CD4-positive, CD25-positive, alpha-beta regulatory T cell (primary cell): Measurements from ENCODE around the gene OR10A3. TPM values are rescaled to one million over a fixed set of nuclear protein-coding genes. Genes with fewer than 3 reads are reported as not detected.

Source experiments
- ATAC-seq, 2 donors: fragments of 150-1000 bp; cut with Tn5 transposase; one replicate each; pipeline ENCODE4 v1.10.0; 2021; ENCODE audit warnings: low read depth in 2 of 2, moderate number of reproducible peaks in 2 of 2, moderate library complexity in 1 of 2
- DNase-seq, 3 donors: peaks; one replicate each; pipeline versions ENCODE4 v3.0.0 to v3.0.0-alpha.2; 2012 to 2022; ENCODE audit warnings: mixed read lengths in 1 of 3
- H3K27ac ChIP-seq: one replicate; pipeline ENCODE4 v1.7.0; 2013; ENCODE audit warnings: mild to moderate bottlenecking, low read length; ENCODE audit not compliant: insufficient read depth, poor library complexity, severe bottlenecking
- H3K27me3 ChIP-seq: one replicate; pipeline ENCODE4 v1.7.0; 2013; ENCODE audit warnings: low read length; ENCODE audit not compliant: control insufficient read depth, insufficient read depth
- H3K36me3 ChIP-seq: one replicate; pipeline ENCODE4 v1.7.0; 2013; ENCODE audit warnings: mild to moderate bottlenecking, low read length, moderate library complexity; ENCODE audit not compliant: control insufficient read depth, insufficient read depth
- H3K4me1 ChIP-seq: 2 replicates; pipeline ENCODE4 v1.7.0; 2013; ENCODE audit warnings: mild to moderate bottlenecking, low read length; ENCODE audit not compliant: insufficient read depth, control insufficient read depth, poor library complexity, severe bottlenecking
- H3K4me3 ChIP-seq: one replicate; pipeline ENCODE4 v1.7.0; 2013; ENCODE audit warnings: low read depth, mild to moderate bottlenecking, low read length, moderate library complexity
- H3K9me3 ChIP-seq, 2 experiments: 1 replicate in 1 of 2; 2 replicates in 1 of 2; pipeline ENCODE4 v1.7.0; 2013; ENCODE audit warnings: low read length in 2 of 2, mild to moderate bottlenecking in 1 of 2, moderate library complexity in 1 of 2; ENCODE audit not compliant: control insufficient read depth in 2 of 2
- H3K27ac Mint-ChIP-seq, 3 donors: one replicate each; pipeline ENCODE4 v1.8.0; 2020 to 2022; ENCODE audit warnings: mild to moderate bottlenecking in 3 of 3, mixed read lengths in 3 of 3, moderate library complexity in 2 of 3
- H3K27me3 Mint-ChIP-seq: one replicate; pipeline ENCODE4 v1.8.0; 2022; ENCODE audit warnings: mild to moderate bottlenecking, mixed read lengths
- H3K36me3 Mint-ChIP-seq: one replicate; pipeline ENCODE4 v1.8.0; 2020; ENCODE audit warnings: mixed read lengths
- H3K4me1 Mint-ChIP-seq, 4 donors: one replicate each; pipeline ENCODE4 v1.8.0; 2020 to 2022; ENCODE audit warnings: mixed read lengths in 4 of 4, mild to moderate bottlenecking in 1 of 4
- H3K4me3 Mint-ChIP-seq, 4 donors: one replicate each; pipeline ENCODE4 v1.8.0; 2020 to 2022; ENCODE audit warnings: mild to moderate bottlenecking in 4 of 4, mixed read lengths in 4 of 4, moderate library complexity in 3 of 4
- H3K9me3 Mint-ChIP-seq, 7 donors: one replicate each; pipeline ENCODE4 v1.8.0; 2020 to 2022; ENCODE audit warnings: mixed read lengths in 7 of 7, mild to moderate bottlenecking in 3 of 7, moderate library complexity in 2 of 7
- polyA plus RNA-seq, 4 donors: library from polyadenylated mRNA; unstranded; fragments of 300-500 nt; fragmentation: Illumina TruSeq; gene quantifications; one replicate each; pipeline ENCODE4 v1.2.3, GENCODE V29; 2021
- total RNA-seq: library from RNA; stranded (reverse); gene quantifications from one replicate; pipeline ENCODE4 v1.2.3, GENCODE V29; 2022

Gene OR10A3
- total and polyA plus RNA-seq, 5 donors from 2014 or later: not detected

DNA sequence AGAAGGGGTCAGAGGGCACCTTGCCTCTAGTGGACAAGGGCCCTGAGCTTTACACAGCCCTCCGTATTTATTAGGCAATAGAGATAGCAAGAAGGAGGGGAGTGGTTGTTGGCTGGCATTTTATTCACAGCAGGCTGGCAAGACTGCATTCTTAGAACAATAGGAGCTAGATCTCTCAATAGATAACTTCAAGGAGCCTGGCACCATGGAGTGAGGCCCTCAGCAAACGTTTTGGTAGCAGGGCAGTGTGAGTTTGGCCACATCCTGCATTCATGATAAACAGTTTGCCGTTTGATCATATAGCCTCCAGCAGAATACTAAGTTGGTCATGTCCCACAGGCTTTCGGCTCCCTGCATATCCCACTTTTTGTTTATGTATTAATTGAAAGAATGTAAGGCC, 42.1 kb downstream of the OR10A3 start:
- H3K4me1 Mint-ChIP-seq: no peaks in the 10 kb centered on the region
- Histone ChIP-seq H3K4me1 (no peaks in the 10 kb centered on the region), H3K27me3 (peaks cover 4% of the 10 kb centered on the region), H3K4me3 (no peak overlapping the region), H3K36me3 (no peaks in the 10 kb centered on the region), H3K27ac (no peak overlapping the region), H3K9me3 (no peaks in the 10 kb centered on the region)
- no peak overlapping the region for H3K4me3 Mint-ChIP-seq
- H3K27ac Mint-ChIP-seq: no peak overlapping the region
- DNase-seq: no peak
- H3K27me3 Mint-ChIP-seq: peaks cover 14% of the 10 kb centered on the region
- H3K36me3 Mint-ChIP-seq: no peaks in the 10 kb centered on the region
- H3K9me3 Mint-ChIP-seq: peaks cover 0 to 4% (median 0%) of the 10 kb centered on the region in 7 donors
- no peak for ATAC-seq

DNA sequence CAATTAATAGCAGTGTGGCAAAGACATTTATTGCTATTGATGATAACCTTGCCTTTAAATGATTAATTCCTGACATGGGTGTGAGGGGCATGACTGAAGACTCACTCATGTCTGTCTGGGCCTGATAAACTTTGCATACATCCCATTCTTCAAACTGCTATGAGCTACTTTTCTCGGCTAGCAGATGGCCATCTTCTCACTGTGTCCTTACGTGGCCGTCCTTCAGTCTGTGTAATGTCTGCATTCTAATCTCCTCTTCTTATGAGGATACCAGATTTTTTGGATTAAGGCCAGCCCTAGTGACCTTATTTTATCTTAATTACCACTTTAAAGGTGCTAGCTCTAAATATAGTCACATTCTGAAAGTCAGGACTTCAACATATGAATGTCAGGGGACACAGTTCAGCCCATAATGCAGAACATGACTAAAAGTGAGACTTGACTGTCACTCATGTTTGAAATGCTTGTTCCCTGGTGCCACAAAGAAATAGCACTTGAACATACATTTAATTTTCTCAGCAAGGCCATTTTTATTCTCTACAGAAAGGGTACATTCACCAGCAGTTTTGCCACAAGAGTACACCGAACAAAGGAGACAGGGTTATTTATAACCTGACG, 42.7 kb downstream of the OR10A3 start:
- H3K4me3 Mint-ChIP-seq: no peak overlapping the region
- H3K4me1 Mint-ChIP-seq: no peaks in the 10 kb centered on the region
- no peaks in the 10 kb centered on the region for H3K9me3 ChIP-seq
- peaks cover 13% of the 10 kb centered on the region for H3K27me3 Mint-ChIP-seq
- DNase-seq (no peak), ATAC-seq (no peak)
- no peak overlapping the region for H3K27ac ChIP-seq
- no peaks in the 10 kb centered on the region for H3K36me3 Mint-ChIP-seq
- no peak overlapping the region for H3K27ac Mint-ChIP-seq
- H3K4me1 ChIP-seq: no peaks in the 10 kb centered on the region
- no peaks in the 10 kb centered on the region for H3K36me3 ChIP-seq
- H3K9me3 Mint-ChIP-seq: peaks cover 0 to 4% (median 0%) of the 10 kb centered on the region in 7 donors
- peaks cover 4% of the 10 kb centered on the region for H3K27me3 ChIP-seq
- no peak overlapping the region for H3K4me3 ChIP-seq

DNA sequence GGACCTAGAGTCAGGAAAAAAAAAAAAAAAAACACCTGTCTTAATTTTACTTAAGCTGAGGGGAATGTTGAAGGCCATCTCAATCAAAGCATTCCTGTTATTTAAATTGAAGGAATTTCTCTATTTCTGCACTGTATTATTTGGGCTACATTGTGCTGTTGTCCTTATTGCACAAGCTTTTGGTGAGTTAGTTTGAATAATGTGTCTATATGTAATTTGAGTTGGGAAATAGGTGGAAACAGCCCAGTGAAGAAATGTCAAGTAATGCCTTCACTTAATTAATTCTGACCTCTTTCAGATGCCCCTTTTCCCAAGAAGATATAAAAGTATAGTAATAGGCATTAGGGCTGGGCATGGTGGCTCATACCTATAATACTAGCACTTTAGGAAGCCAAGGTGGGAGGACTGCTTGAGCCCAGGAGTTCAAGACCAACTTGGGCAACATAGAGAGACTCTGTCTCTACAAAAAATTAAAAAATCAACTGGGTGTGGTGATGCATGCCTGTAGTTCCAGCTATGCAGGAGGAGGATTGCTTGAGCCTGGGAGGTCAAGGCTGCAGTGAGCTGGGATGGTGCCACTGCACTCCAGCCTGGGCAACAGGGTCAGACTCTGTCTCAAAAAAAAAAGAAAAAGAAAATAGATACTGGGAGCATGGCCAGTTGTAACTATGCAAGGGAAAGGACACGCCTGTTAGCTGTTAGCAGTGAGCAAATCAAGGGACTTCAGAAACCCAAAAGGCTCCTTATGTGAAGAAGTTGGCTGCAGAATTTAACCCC, 45.3 kb downstream of the OR10A3 start:
- Mint-ChIP-seq H3K4me1 (peaks cover 0 to 7% (median 0%) of the 10 kb centered on the region in 4 donors), H3K36me3 (no peaks in the 10 kb centered on the region), H3K9me3 (peaks cover 0 to 4% (median 0%) of the 10 kb centered on the region in 7 donors), H3K4me3 (no peak overlapping the region), H3K27ac (no peak overlapping the region), H3K27me3 (peaks cover 9% of the 10 kb centered on the region)
- ATAC-seq (no peak), DNase-seq (no peak)
- Histone ChIP-seq H3K4me1 (no peaks in the 10 kb centered on the region), H3K4me3 (no peak overlapping the region), H3K27me3 (no peaks in the 10 kb centered on the region), H3K36me3 (no peaks in the 10 kb centered on the region), H3K27ac (no peak overlapping the region), H3K9me3 (no peaks in the 10 kb centered on the region)

DNA sequence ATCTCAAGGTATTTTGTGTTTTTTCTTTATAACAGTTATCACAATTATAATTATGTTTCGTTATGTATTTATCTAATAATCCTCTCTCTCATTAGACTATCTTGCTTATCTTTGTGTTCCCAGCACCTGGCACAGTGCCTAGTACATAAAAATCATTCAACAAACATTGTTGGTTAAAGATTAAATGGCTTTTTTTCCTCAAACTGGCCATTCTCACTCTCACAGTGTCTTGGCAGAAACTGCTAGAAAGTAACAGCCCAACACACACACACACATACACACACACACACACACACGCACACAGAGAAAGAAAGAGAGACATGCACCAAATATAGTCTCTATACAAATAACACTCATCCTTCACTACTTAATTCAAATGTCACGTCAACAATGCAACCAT, 47.3 kb downstream of the OR10A3 start:
- no peak overlapping the region for H3K27ac Mint-ChIP-seq

DNA sequence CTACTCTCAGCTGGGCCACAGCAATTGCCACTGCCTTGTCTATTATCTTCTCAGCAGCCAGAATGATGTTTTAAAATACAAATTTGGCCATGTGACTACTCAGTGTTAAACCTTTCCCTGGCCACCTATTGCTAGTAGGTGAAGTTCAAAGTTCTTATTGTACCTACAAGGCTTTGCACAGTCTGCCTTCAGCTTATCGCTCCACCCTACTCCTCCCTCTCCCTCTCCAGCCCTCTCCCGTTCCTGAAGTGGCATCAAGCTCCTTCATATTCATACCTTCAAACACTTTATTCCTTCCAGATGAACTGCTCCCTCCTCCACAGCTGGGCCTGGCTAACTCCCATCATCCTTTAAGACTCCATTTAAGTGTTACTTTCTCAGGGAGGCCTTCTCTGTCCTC, 47.7 kb downstream of the OR10A3 start:
- DNase-seq (no peak), ATAC-seq (no peak)
- Histone ChIP-seq H3K4me1 (no peaks in the 10 kb centered on the region), H3K4me3 (no peak overlapping the region), H3K9me3 (no peaks in the 10 kb centered on the region), H3K36me3 (no peaks in the 10 kb centered on the region), H3K27ac (no peak overlapping the region), H3K27me3 (peaks cover 4% of the 10 kb centered on the region)
- H3K36me3 Mint-ChIP-seq: no peaks in the 10 kb centered on the region
- peaks cover 0 to 7% (median 0%) of the 10 kb centered on the region in 4 donors for H3K4me1 Mint-ChIP-seq
- no peak overlapping the region for H3K27ac Mint-ChIP-seq
- peaks cover 0 to 4% (median 0%) of the 10 kb centered on the region in 7 donors for H3K9me3 Mint-ChIP-seq
- H3K27me3 Mint-ChIP-seq: no peaks in the 10 kb centered on the region
- no peak overlapping the region for H3K4me3 Mint-ChIP-seq

More for the DNA sequence above, 47.3 kb downstream of the OR10A3 start:
- peaks cover 0 to 7% (median 0%) of the 10 kb centered on the region in 4 donors for H3K4me1 Mint-ChIP-seq
- Histone ChIP-seq H3K4me3 (no peak overlapping the region), H3K36me3 (no peaks in the 10 kb centered on the region), H3K27ac (no peak overlapping the region), H3K4me1 (no peaks in the 10 kb centered on the region), H3K9me3 (no peaks in the 10 kb centered on the region), H3K27me3 (peaks cover 4% of the 10 kb centered on the region)
- no peak for ATAC-seq
- H3K4me3 Mint-ChIP-seq: no peak overlapping the region
- H3K36me3 Mint-ChIP-seq: no peaks in the 10 kb centered on the region
- peaks cover 0 to 4% (median 0%) of the 10 kb centered on the region in 7 donors for H3K9me3 Mint-ChIP-seq
- no peaks in the 10 kb centered on the region for H3K27me3 Mint-ChIP-seq
- DNase-seq: no peak

DNA sequence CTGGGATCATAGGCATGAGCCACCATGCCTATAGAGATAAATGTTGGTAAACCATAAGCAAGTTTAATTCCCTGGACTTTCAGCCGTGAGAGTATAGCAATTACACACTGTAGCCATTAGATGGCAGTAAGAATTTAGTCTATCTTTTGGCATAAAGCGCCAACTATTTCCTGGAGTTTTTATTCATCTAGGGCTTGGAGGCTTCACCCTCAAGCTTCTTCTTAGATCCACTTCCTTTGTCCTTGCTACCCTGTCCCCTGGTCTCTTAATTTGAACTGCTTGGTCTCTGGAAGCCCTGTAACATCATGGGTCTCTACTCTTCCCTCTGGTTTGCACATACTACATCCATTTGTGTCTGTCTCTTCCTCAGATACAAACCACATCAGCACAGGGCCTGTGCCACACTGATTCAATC, 48.7 kb downstream of the OR10A3 start:
- no peaks in the 10 kb centered on the region for H3K36me3 ChIP-seq
- H3K27ac ChIP-seq: no peak overlapping the region
- DNase-seq: peak in 2 of 3 donors; percentile 41 to 47
- Mint-ChIP-seq H3K4me3 (no peak overlapping the region), H3K4me1 (peaks cover 0 to 7% (median 0%) of the 10 kb centered on the region in 4 donors), H3K27ac (no peak overlapping the region), H3K27me3 (no peaks in the 10 kb centered on the region), H3K36me3 (no peaks in the 10 kb centered on the region), H3K9me3 (peaks cover 0 to 4% (median 0%) of the 10 kb centered on the region in 7 donors)
- peak; percentile 50 to 55 for ATAC-seq
- H3K27me3 ChIP-seq: peaks cover 4% of the 10 kb centered on the region
- no peaks in the 10 kb centered on the region for H3K9me3 ChIP-seq
- no peaks in the 10 kb centered on the region for H3K4me1 ChIP-seq
- no peak overlapping the region for H3K4me3 ChIP-seq

DNA sequence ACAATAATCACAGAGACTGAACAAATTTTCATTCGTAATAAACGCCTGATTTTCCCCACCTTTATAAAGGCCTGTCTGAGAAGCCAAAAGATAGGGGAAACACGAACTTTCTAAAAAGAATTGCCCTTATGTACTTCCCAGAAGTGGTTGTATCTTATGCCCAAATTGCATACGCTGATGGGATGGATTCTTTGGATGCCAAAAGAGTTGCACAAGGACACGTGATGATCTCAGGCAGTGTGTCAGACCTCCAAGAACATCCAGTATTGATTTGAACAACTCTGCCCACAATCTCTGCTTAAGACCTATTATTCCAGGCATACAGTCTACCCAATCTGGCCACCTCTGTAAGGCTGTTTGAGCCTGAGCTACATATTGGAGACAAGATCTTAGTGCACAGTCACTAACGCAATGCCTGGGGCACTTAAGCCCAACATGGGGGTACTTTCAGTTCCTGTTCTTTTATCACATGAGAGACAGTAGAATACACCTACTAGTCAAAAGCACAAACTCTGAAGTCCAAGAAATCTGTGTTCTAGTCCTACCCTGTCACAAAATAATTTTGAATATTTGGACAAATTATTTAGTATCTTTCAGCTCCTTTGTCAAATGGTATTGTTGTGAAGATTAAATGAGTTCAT, 49.3 kb downstream of the OR10A3 start:
- Histone ChIP-seq H3K4me3 (no peak overlapping the region), H3K27me3 (peaks cover 4% of the 10 kb centered on the region), H3K9me3 (no peaks in the 10 kb centered on the region), H3K27ac (no peak overlapping the region), H3K36me3 (no peaks in the 10 kb centered on the region), H3K4me1 (no peaks in the 10 kb centered on the region)
- ATAC-seq (no peak), DNase-seq (no peak)
- Mint-ChIP-seq H3K9me3 (peaks cover 0 to 4% (median 0%) of the 10 kb centered on the region in 7 donors), H3K36me3 (no peaks in the 10 kb centered on the region), H3K4me3 (no peak overlapping the region), H3K4me1 (peaks cover 0 to 7% (median 0%) of the 10 kb centered on the region in 4 donors), H3K27me3 (no peaks in the 10 kb centered on the region), H3K27ac (no peak overlapping the region)
